ENCODE results near the gene RGPD4. TPM values are rescaled to one million over a fixed set of nuclear protein-coding genes. Genes with fewer than 3 reads are reported as not detected.

The RGPD4 gene
- total RNA-seq, 1 experiment from 2014 or later, result 0.07 TPM

DNA sequence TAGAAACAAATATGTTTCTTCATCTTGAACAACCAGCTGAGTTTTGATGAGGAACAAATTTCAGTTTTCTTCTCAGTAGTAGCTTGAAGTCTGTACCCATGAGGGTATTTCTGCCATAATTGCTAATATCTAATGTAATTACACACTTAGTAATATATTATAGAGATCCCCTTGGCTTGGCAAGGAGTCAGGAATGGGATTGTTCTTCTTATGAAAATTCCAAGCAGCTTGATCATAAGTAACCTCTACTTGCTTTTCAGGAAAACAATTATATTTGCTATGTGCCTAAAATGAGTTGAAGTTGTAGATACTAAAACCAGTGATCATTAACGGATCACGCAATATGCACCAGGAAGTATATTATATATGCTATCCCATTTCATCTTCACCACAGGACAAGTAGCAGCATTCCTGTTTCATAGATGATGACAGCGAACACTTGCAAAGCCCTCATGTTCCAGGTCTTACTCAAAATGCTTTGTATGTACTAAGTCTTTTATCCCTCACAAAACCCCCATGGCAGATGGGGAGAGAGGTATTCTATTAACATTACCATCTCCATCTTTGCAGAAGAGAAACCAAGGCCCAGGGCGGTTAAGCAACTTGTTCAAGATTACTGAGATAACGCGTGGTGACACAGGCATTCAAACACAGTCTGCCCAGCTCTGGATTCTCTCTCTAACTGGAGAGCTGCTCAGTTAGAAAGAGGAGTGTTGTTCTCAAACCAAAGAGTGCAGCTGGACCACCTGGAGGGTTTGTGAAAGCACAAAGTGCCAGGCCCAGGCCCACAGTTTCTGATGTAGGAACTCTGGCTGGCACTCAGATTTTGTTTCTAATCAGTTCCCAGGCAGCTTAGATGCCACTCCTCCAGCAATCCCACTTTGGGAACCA is 21.8 kb upstream of the RGPD4 start:
- H3K36me3 ChIP-seq (ENCODE audit: control insufficient read depth in 1 of 2, insufficient read depth in 2 of 2, low read length in 2 of 2), result no peaks in the 10 kb centered on the region
- H3K9me2 ChIP-seq (ENCODE audit: insufficient read depth), result no peaks in the 10 kb centered on the region
- intact Hi-C loops (cut with micrococcal nuclease), result no loop called here
- H3K4me3 ChIP-seq (replicated peaks in 1 of 2; ENCODE audit: low read depth in 1 of 2, low read length in 2 of 2), result no peak overlapping the region
- H3K27me3 ChIP-seq (ENCODE audit: insufficient read depth, low read length), result no peaks in the 10 kb centered on the region
- no peak overlapping the region for H3K27ac ChIP-seq (ENCODE audit: low read depth, low read length)
- no peaks in the 10 kb centered on the region for H4K20me1 ChIP-seq (ENCODE audit: insufficient read depth)
- ChIA-PET RAD21 (ENCODE audit: low non-redundant PET in 1 of 2, low total read pairs in 2 of 2, uncharacterized antibody in 2 of 2, unreplicated experiment in 2 of 2) (no interaction called here), CTCF (no interaction called here), POLR2A (no interaction called here)
- H2AFZ ChIP-seq (ENCODE audit: low read depth, low read length, poor library complexity, severe bottlenecking), result no peak overlapping the region
- no peaks in the 10 kb centered on the region for H3K79me2 ChIP-seq (ENCODE audit: insufficient read depth, low read length)
- DNase-seq (ENCODE audit: low read depth, low spot score) (no peak), ATAC-seq (no peak)
- TF ChIP-seq, protein P1, sequence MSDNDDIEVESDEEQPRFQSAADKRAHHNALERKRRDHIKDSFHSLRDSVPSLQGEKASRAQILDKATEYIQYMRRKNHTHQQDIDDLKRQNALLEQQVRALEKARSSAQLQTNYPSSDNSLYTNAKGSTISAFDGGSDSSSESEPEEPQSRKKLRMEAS (IDR thresholded peaks at IDR 0.05), result no peak
- TF ChIP-seq ELF1 (IDR thresholded peaks at IDR 0.05; ENCODE audit: borderline replicate concordance, low read depth), result no peak
- no TSS peak for BruUV-seq (replicated peaks)
- no peak overlapping the region for H3K9ac ChIP-seq (ENCODE audit: low read length)
- H3K4me1 ChIP-seq (ENCODE audit: control insufficient read depth in 1 of 2, insufficient read depth in 2 of 2, low read length in 2 of 2), result no peaks in the 10 kb centered on the region
- peaks cover 0 to 19% of the 10 kb centered on the region in 2 experiments; a peak in 2 of 4 replicates for H3K9me3 ChIP-seq (ENCODE audit: control insufficient read depth in 1 of 2, insufficient read depth in 1 of 2, low read depth in 1 of 2, low read length in 2 of 2)
- no peak overlapping the region for H3K4me2 ChIP-seq (ENCODE audit: low read length)

DNA sequence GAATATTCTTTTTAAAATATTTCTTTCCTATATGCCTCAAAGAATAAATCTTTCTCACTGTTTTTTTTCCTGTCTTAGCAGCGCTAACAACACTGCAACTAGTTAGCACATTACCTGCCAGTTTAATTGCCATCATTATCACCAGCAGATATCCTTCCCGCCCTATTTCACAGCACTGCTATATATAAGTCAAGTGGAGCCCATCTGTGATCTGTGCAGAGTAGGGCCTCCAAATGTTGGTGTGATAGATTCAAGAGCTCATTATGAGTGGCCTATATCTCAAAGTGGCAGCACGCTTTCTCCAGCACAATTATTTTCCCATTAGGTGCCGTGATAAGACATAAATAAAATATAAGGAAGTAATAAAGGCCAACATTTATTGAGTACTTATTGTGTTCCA is 19.8 kb upstream of the RGPD4 start:
- intact Hi-C loops (cut with micrococcal nuclease), result no loop called here
- no peak overlapping the region for H3K9ac ChIP-seq (ENCODE audit: low read length)
- no peak overlapping the region for H3K4me3 ChIP-seq (replicated peaks in 1 of 2; ENCODE audit: low read depth in 1 of 2, low read length in 2 of 2)
- DNase-seq (ENCODE audit: low read depth, low spot score), result no peak
- H3K27me3 ChIP-seq (ENCODE audit: insufficient read depth, low read length), result no peaks in the 10 kb centered on the region
- ChIA-PET POLR2A (no interaction called here), CTCF (no interaction called here), RAD21 (ENCODE audit: low non-redundant PET in 1 of 2, low total read pairs in 2 of 2, uncharacterized antibody in 2 of 2, unreplicated experiment in 2 of 2) (no interaction called here)
- H4K20me1 ChIP-seq (ENCODE audit: insufficient read depth), result no peaks in the 10 kb centered on the region
- BruUV-seq (replicated peaks), result no TSS peak
- H3K79me2 ChIP-seq (ENCODE audit: insufficient read depth, low read length), result no peaks in the 10 kb centered on the region
- H3K9me3 ChIP-seq (ENCODE audit: control insufficient read depth in 1 of 2, insufficient read depth in 1 of 2, low read depth in 1 of 2, low read length in 2 of 2), result peaks cover 0 to 20% of the 10 kb centered on the region in 2 experiments; a peak in 2 of 4 replicates
- no peaks in the 10 kb centered on the region for H3K9me2 ChIP-seq (ENCODE audit: insufficient read depth)
- no peak overlapping the region for H2AFZ ChIP-seq (ENCODE audit: low read depth, low read length, poor library complexity, severe bottlenecking)
- H3K36me3 ChIP-seq (ENCODE audit: control insufficient read depth in 1 of 2, insufficient read depth in 2 of 2, low read length in 2 of 2), result no peaks in the 10 kb centered on the region
- no peaks in the 10 kb centered on the region for H3K4me1 ChIP-seq (ENCODE audit: control insufficient read depth in 1 of 2, insufficient read depth in 2 of 2, low read length in 2 of 2)
- no peak overlapping the region for H3K27ac ChIP-seq (ENCODE audit: low read depth, low read length)
- no peak overlapping the region for H3K4me2 ChIP-seq (ENCODE audit: low read length)
- no peak for ATAC-seq
- TF ChIP-seq EZH2 (IDR thresholded peaks at IDR 0.05) (no peak), JUND (IDR thresholded peaks at IDR 0.05) (no peak), EGR1 (IDR thresholded peaks at IDR 0.05; ENCODE audit: low read depth) (no peak), RAD21 (IDR thresholded peaks at IDR 0.05; ENCODE audit: low read depth) (no peak), YY1 (IDR thresholded peaks at IDR 0.05; ENCODE audit: extremely low read depth, insufficient replicate concordance, low read depth, low read length) (no peak), SIN3A (IDR thresholded peaks at IDR 0.05; ENCODE audit: low read depth) (no peak), CBX3 (IDR thresholded peaks at IDR 0.05; ENCODE audit: low read depth) (no peak), ZFX (IDR thresholded peaks at IDR 0.05) (no peak), SRF (IDR thresholded peaks at IDR 0.05; ENCODE audit: low read depth) (no peak), ELF1 (IDR thresholded peaks at IDR 0.05; ENCODE audit: borderline replicate concordance, low read depth) (no peak)
- TF ChIP-seq, protein P2, sequence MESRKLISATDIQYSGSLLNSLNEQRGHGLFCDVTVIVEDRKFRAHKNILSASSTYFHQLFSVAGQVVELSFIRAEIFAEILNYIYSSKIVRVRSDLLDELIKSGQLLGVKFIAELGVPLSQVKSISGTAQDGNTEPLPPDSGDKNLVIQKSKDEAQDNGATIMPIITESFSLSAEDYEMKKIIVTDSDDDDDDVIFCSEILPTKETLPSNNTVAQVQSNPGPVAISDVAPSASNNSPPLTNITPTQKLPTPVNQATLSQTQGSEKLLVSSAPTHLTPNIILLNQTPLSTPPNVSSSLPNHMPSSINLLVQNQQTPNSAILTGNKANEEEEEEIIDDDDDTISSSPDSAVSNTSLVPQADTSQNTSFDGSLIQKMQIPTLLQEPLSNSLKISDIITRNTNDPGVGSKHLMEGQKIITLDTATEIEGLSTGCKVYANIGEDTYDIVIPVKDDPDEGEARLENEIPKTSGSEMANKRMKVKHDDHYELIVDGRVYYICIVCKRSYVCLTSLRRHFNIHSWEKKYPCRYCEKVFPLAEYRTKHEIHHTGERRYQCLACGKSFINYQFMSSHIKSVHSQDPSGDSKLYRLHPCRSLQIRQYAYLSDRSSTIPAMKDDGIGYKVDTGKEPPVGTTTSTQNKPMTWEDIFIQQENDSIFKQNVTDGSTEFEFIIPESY (IDR thresholded peaks at IDR 0.05; ENCODE audit: extremely low read depth, insufficient replicate concordance, low read length), result no peak
- TF ChIP-seq, protein P3, sequence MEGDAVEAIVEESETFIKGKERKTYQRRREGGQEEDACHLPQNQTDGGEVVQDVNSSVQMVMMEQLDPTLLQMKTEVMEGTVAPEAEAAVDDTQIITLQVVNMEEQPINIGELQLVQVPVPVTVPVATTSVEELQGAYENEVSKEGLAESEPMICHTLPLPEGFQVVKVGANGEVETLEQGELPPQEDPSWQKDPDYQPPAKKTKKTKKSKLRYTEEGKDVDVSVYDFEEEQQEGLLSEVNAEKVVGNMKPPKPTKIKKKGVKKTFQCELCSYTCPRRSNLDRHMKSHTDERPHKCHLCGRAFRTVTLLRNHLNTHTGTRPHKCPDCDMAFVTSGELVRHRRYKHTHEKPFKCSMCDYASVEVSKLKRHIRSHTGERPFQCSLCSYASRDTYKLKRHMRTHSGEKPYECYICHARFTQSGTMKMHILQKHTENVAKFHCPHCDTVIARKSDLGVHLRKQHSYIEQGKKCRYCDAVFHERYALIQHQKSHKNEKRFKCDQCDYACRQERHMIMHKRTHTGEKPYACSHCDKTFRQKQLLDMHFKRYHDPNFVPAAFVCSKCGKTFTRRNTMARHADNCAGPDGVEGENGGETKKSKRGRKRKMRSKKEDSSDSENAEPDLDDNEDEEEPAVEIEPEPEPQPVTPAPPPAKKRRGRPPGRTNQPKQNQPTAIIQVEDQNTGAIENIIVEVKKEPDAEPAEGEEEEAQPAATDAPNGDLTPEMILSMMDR (IDR thresholded peaks at IDR 0.05 in 2 of 3, conservative IDR thresholded peaks at IDR 0.05 in 1 of 3; ENCODE audit: borderline replicate concordance in 1 of 3, insufficient read depth in 1 of 3, low read depth in 2 of 3, low read length in 2 of 3), result no peak

Measured in HCT116 (cell line).